22Rv1 (cell line): ENCODE measurements around the gene UBXN11.

Source experiments
- CTCF ChIP-seq: fragments of 450-650 bp; IDR thresholded peaks from 2 replicates; pipeline ENCODE4 v1.5.1; 2017; ENCODE audit warnings: mild to moderate bottlenecking
- ZFX ChIP-seq: fragments of 450-650 bp; IDR thresholded peaks from 2 replicates; pipeline ENCODE4 v1.6.1; 2017; ENCODE audit warnings: antibody characterized with exemption, borderline replicate concordance

GRCh38 chr1:26306290-26307229, at the start of gene UBXN11:
- no peak for TF ChIP-seq CTCF
- TF ChIP-seq ZFX: no peak
